Measurements from ENCODE around the gene FAM222A.

DNA sequence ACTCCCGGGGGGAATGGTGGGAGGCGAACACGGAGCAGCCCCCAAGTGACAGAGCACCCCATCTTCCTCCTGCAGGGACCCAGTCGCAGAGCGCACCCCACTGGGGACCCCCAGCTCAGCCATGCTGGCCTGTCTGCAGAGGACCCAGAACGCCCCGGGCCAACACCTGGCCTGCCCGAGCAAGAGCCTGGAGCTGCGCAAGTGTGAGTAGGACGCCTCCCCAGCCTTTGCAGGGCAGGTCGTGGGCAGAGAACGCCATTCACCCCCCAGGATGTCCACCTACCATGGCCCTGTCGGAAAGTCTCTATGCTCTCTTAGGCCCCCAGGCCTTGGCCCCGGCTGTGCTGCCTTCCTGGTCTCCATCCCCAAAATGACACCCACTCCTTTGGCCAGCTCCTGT is 30.4 kb downstream of the FAM222A start:
- TF ChIP-seq, protein P1, sequence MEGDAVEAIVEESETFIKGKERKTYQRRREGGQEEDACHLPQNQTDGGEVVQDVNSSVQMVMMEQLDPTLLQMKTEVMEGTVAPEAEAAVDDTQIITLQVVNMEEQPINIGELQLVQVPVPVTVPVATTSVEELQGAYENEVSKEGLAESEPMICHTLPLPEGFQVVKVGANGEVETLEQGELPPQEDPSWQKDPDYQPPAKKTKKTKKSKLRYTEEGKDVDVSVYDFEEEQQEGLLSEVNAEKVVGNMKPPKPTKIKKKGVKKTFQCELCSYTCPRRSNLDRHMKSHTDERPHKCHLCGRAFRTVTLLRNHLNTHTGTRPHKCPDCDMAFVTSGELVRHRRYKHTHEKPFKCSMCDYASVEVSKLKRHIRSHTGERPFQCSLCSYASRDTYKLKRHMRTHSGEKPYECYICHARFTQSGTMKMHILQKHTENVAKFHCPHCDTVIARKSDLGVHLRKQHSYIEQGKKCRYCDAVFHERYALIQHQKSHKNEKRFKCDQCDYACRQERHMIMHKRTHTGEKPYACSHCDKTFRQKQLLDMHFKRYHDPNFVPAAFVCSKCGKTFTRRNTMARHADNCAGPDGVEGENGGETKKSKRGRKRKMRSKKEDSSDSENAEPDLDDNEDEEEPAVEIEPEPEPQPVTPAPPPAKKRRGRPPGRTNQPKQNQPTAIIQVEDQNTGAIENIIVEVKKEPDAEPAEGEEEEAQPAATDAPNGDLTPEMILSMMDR (IDR thresholded peaks at IDR 0.05): no peak
- TF ChIP-seq EP300 (IDR thresholded peaks at IDR 0.05; ENCODE audit: low read depth): no peak
- TF ChIP-seq POLR2AphosphoS5 (IDR thresholded peaks at IDR 0.05): no peak
- no peak for TF ChIP-seq POLR2A (IDR thresholded peaks at IDR 0.05)
